HUES64 (cell line): ENCODE results near the gene ANO1. TPM values are rescaled to one million over a fixed set of nuclear protein-coding genes. Genes with fewer than 3 reads are reported as not detected.
"Not testable (repeated sequence)": the region's sequence is repeated elsewhere in the genome, so short reads cannot be mapped to it uniquely, and the experiment has no call there.

Source experiments
- H3K27ac ChIP-seq: 2 replicates; pipeline ENCODE4 v1.7.0; 2013; ENCODE audit warnings: low read depth, low read length, inconsistent platforms
- H3K27me3 ChIP-seq: 2 replicates; pipeline ENCODE4 v1.6.1; 2013; ENCODE audit warnings: mild to moderate bottlenecking, low read length; ENCODE audit not compliant: insufficient read depth
- H3K36me3 ChIP-seq: 2 replicates; pipeline ENCODE4 v1.6.1; 2013; ENCODE audit warnings: mild to moderate bottlenecking, low read length; ENCODE audit not compliant: insufficient read depth
- H3K4me1 ChIP-seq: 2 replicates; pipeline ENCODE4 v1.6.1; 2013; ENCODE audit warnings: mild to moderate bottlenecking, low read length, moderate library complexity; ENCODE audit not compliant: insufficient read depth
- H3K4me3 ChIP-seq: 2 replicates; pipeline ENCODE4 v1.5.1; 2013; ENCODE audit warnings: mild to moderate bottlenecking, low read length, moderate library complexity
- H3K9ac ChIP-seq: 2 replicates; pipeline ENCODE4 v1.6.1; 2013; ENCODE audit warnings: mild to moderate bottlenecking, low read depth, low read length
- H3K9me3 ChIP-seq: 2 replicates; pipeline ENCODE4 v1.6.1; 2013; ENCODE audit warnings: low read depth, low read length; ENCODE audit not compliant: insufficient read depth
- WGBS: fragments of 150-250, 120-280 bp; methylation state at CpG from one replicate; pipeline ENCODE4 v1.1.7; 2013; ENCODE audit warnings: missing lambda C conversion rate; 5-methylcytosine and 5-hydroxymethylcytosine counted together
- polyA plus RNA-seq, 2 experiments: library from polyadenylated mRNA; stranded (reverse); fragments of 50-300 nt; gene quantifications; one replicate each; pipeline ENCODE4 v1.2.3, GENCODE V29; 2013

The ANO1 gene
- polyA plus RNA-seq (2013, experiment 1 of 2): 2.9 TPM
- 3.8 TPM for polyA plus RNA-seq (2013, experiment 2 of 2)

- Histone ChIP-seq H3K27me3 (peaks cover 84% of the 10 kb centered on the region), H3K4me3 (peak within 1 kb of the TSS; percentile 48), H3K4me1 (peaks cover 6% of the 10 kb centered on the region), H3K36me3 (no peaks in the 10 kb centered on the region), H3K27ac (no peak within 1 kb of the TSS), H3K9ac (no peak within 1 kb of the TSS), H3K9me3 (no peaks in the 10 kb centered on the region)
- under 1% methylated on average over 87 of the region's 87 CpGs for WGBS
These were observed at the start of gene ANO1 for GRCh38 chr11:70078095-70078780. Gene ANO1 (plus strand): TSS chr11:70078317. CDS start chr11:70078607, 290 bp downstream.

GRCh38 chr11:70029115-70029860, 48.8 kb upstream of the ANO1 start:
- Histone ChIP-seq H3K4me3 (no peak overlapping the region), H3K9ac (no peak overlapping the region), H3K4me1 (no peaks in the 10 kb centered on the region), H3K36me3 (no peaks in the 10 kb centered on the region), H3K27me3 (no peaks in the 10 kb centered on the region), H3K27ac (no peak overlapping the region), H3K9me3 (0 out of 2 replicates have a peak, but pooled peaks cover 3% of the 10 kb centered on the region)
- WGBS: 75% methylated on average over 14 of the region's 14 CpGs

- Histone ChIP-seq H3K4me1 (peaks cover 3% of the 10 kb centered on the region; the same call in 1 of the 2 replicates), H3K4me3 (no peak overlapping the region), H3K9me3 (0 out of 2 replicates have a peak, but pooled peaks cover 3% of the 10 kb centered on the region), H3K9ac (no peak overlapping the region), H3K27me3 (no peaks in the 10 kb centered on the region), H3K27ac (no peak overlapping the region), H3K36me3 (no peaks in the 10 kb centered on the region)
- 90% methylated on average over 9 of the region's 9 CpGs for WGBS
These were observed 48.2 kb upstream of the ANO1 start for GRCh38 chr11:70029861-70030380.

GRCh38 chr11:70030412-70030811, 47.7 kb upstream of the ANO1 start:
- Histone ChIP-seq H3K36me3 (no peaks in the 10 kb centered on the region), H3K27me3 (no peaks in the 10 kb centered on the region), H3K4me3 (no peak overlapping the region), H3K9me3 (0 out of 2 replicates have a peak, but pooled peaks cover 3% of the 10 kb centered on the region), H3K4me1 (peaks cover 4% of the 10 kb centered on the region; the same call in 1 of the 2 replicates), H3K27ac (no peak overlapping the region), H3K9ac (no peak overlapping the region)
- 86% methylated on average over 7 of the region's 7 CpGs for WGBS

GRCh38 chr11:70031631-70032469, 46.3 kb upstream of the ANO1 start:
- H3K4me1 ChIP-seq: peaks cover 4% of the 10 kb centered on the region; the same call in 1 of the 2 replicates
- no peak overlapping the region for H3K9ac ChIP-seq
- H3K4me3 ChIP-seq: no peak overlapping the region
- H3K36me3 ChIP-seq: no peaks in the 10 kb centered on the region
- WGBS: 90% methylated on average over 18 of the region's 18 CpGs
- H3K27ac ChIP-seq: no peak overlapping the region
- H3K9me3 ChIP-seq: no peaks in the 10 kb centered on the region
- no peaks in the 10 kb centered on the region for H3K27me3 ChIP-seq

GRCh38 chr11:70032470-70032795, 45.7 kb upstream of the ANO1 start:
- Histone ChIP-seq H3K4me1 (peaks cover 4% of the 10 kb centered on the region; the same call in 1 of the 2 replicates), H3K27ac (no peak overlapping the region), H3K9me3 (peaks cover 4% of the 10 kb centered on the region), H3K27me3 (no peaks in the 10 kb centered on the region), H3K9ac (no peak overlapping the region), H3K36me3 (no peaks in the 10 kb centered on the region), H3K4me3 (no peak overlapping the region)
- 91% methylated on average over 6 of the region's 6 CpGs for WGBS

- H3K27ac ChIP-seq: no peak overlapping the region
- no peaks in the 10 kb centered on the region for H3K27me3 ChIP-seq
- H3K4me3 ChIP-seq: no peak overlapping the region
- no peak overlapping the region for H3K9ac ChIP-seq
- 93% methylated on average over 19 of the region's 19 CpGs for WGBS
- H3K36me3 ChIP-seq: no peaks in the 10 kb centered on the region
- peaks cover 4% of the 10 kb centered on the region; the same call in 1 of the 2 replicates for H3K4me1 ChIP-seq
- H3K9me3 ChIP-seq: peaks cover 11% of the 10 kb centered on the region
These were observed 45.0 kb upstream of the ANO1 start for GRCh38 chr11:70032943-70033710.

- Histone ChIP-seq H3K27ac (no peak overlapping the region), H3K9me3 (peaks cover 17% of the 10 kb centered on the region), H3K4me3 (no peak overlapping the region), H3K36me3 (no peaks in the 10 kb centered on the region), H3K27me3 (no peaks in the 10 kb centered on the region), H3K4me1 (peaks cover 4% of the 10 kb centered on the region; the same call in 1 of the 2 replicates), H3K9ac (no peak overlapping the region)
- WGBS: 95% methylated on average over 4 of the region's 4 CpGs
These were observed 44.4 kb upstream of the ANO1 start for GRCh38 chr11:70033711-70034070.

GRCh38 chr11:70034740-70035365, 43.3 kb upstream of the ANO1 start:
- WGBS: 73% methylated on average over 8 of the region's 11 CpGs
- Histone ChIP-seq H3K27ac (no peak overlapping the region), H3K27me3 (no peaks in the 10 kb centered on the region), H3K9me3 (peaks cover 27% of the 10 kb centered on the region), H3K4me1 (peaks cover 4% of the 10 kb centered on the region; the same call in 1 of the 2 replicates), H3K4me3 (no peak overlapping the region), H3K36me3 (no peaks in the 10 kb centered on the region), H3K9ac (no peak overlapping the region)

- 94% methylated on average over 1 of the region's 2 CpGs for WGBS
- H3K9ac ChIP-seq, H3K27me3 ChIP-seq: not testable (repeated sequence)
These were observed 42.5 kb upstream of the ANO1 start for GRCh38 chr11:70035665-70036064.

More at GRCh38 chr11:70035665-70036064, 42.5 kb upstream of the ANO1 start:
- not testable (repeated sequence) for H3K36me3 ChIP-seq, H3K27ac ChIP-seq, H3K4me1 ChIP-seq, H3K4me3 ChIP-seq
- H3K9me3 ChIP-seq: peaks cover 27% of the 10 kb centered on the region
